Measurements from ENCODE around the gene ACSM6. TPM values are rescaled to one million over a fixed set of nuclear protein-coding genes. Genes with fewer than 3 reads are reported as not detected.

Gene ACSM6
- polyA plus RNA-seq, 1 donor (not counting 4 experiments of a cell fraction or from before 2014, with no cell fraction given): not detected

- Histone ChIP-seq H4K20me1 (ENCODE audit: control insufficient read depth, extremely low read depth, insufficient read depth, low read length) (no peaks in the 10 kb centered on the region), H2AFZ (ENCODE audit: control insufficient read depth, low read length) (no peak overlapping the region), H3K9ac (ENCODE audit: control insufficient read depth, extremely low read depth, insufficient read depth, low read length) (no peak overlapping the region), H3K4me1 (ENCODE audit: control insufficient read depth, extremely low read depth, insufficient read depth, low read length) (no peaks in the 10 kb centered on the region), H3K27me3 (ENCODE audit: control insufficient read depth, extremely low read depth, insufficient read depth, low read length) (no peaks in the 10 kb centered on the region), H3K9me3 (ENCODE audit: control insufficient read depth, low read depth, low read length) (no peaks in the 10 kb centered on the region), H3K36me3 (ENCODE audit: control insufficient read depth in 2 of 2, extremely low read depth in 1 of 2, insufficient read depth in 2 of 2, low read length in 2 of 2) (peaks cover 17 to 19% of the 10 kb centered on the region in 2 experiments), H3K27ac (ENCODE audit: control insufficient read depth, insufficient read depth, low read length) (no peak overlapping the region), H3K4me3 (ENCODE audit: control insufficient read depth in 2 of 3, extremely low read depth in 1 of 3, insufficient read depth in 2 of 3, low read depth in 1 of 3, low read length in 3 of 3) (no peak overlapping the region), H3K79me2 (ENCODE audit: control insufficient read depth, insufficient read depth, low read length) (peaks cover 86% of the 10 kb centered on the region), H3K9me1 (ENCODE audit: control insufficient read depth, extremely low read depth, insufficient read depth, low read length) (no peaks in the 10 kb centered on the region), H3K4me2 (ENCODE audit: control insufficient read depth, extremely low read depth, insufficient read depth, low read depth, low read length) (no peak overlapping the region)
- DNase-seq (ENCODE audit: low read depth, low spot score) (no peak), FAIRE-seq (no peak)
- dilution Hi-C loops (cut with MboI; ENCODE audit: extremely low pct_ligation_motif_present, low sequenced_read_pairs): no loop called here
- TF ChIP-seq EZH2 (IDR thresholded peaks at IDR 0.05; ENCODE audit: low read length) (no peak), CTCF (optimal IDR thresholded peaks at IDR 0.05 in 1 of 3, IDR thresholded peaks at IDR 0.05 in 1 of 3, conservative IDR thresholded peaks at IDR 0.05 in 1 of 3; ENCODE audit: extremely low read depth in 1 of 3, insufficient read depth in 2 of 3, low read length in 3 of 3) (no peak)
These were observed 60.6 kb downstream of the ACSM6 start for GRCh38 chr10:95254629-95255028.

GRCh38 chr10:95256268-95256667 lies 62.2 kb downstream of the ACSM6 start:
- Histone ChIP-seq H3K4me1 (ENCODE audit: control insufficient read depth, extremely low read depth, insufficient read depth, low read length) (peaks cover 16% of the 10 kb centered on the region), H3K79me2 (ENCODE audit: control insufficient read depth, insufficient read depth, low read length) (peaks cover 83% of the 10 kb centered on the region), H3K9ac (ENCODE audit: control insufficient read depth, extremely low read depth, insufficient read depth, low read length) (no peak overlapping the region), H4K20me1 (ENCODE audit: control insufficient read depth, extremely low read depth, insufficient read depth, low read length) (no peaks in the 10 kb centered on the region), H3K9me1 (ENCODE audit: control insufficient read depth, extremely low read depth, insufficient read depth, low read length) (no peaks in the 10 kb centered on the region), H3K9me3 (ENCODE audit: control insufficient read depth, low read depth, low read length) (no peaks in the 10 kb centered on the region), H3K4me2 (ENCODE audit: control insufficient read depth, extremely low read depth, insufficient read depth, low read depth, low read length) (no peak overlapping the region), H3K36me3 (ENCODE audit: control insufficient read depth in 2 of 2, extremely low read depth in 1 of 2, insufficient read depth in 2 of 2, low read length in 2 of 2) (peaks cover 24 to 25% of the 10 kb centered on the region in 2 experiments), H3K27me3 (ENCODE audit: control insufficient read depth, extremely low read depth, insufficient read depth, low read length) (no peaks in the 10 kb centered on the region), H3K4me3 (ENCODE audit: control insufficient read depth in 2 of 3, extremely low read depth in 1 of 3, insufficient read depth in 2 of 3, low read depth in 1 of 3, low read length in 3 of 3) (no peak overlapping the region), H2AFZ (ENCODE audit: control insufficient read depth, low read length) (no peak overlapping the region), H3K27ac (ENCODE audit: control insufficient read depth, insufficient read depth, low read length) (no peak overlapping the region)
- FAIRE-seq (no peak), DNase-seq (ENCODE audit: low read depth, low spot score) (no peak)
- TF ChIP-seq CTCF (optimal IDR thresholded peaks at IDR 0.05 in 1 of 3, IDR thresholded peaks at IDR 0.05 in 1 of 3, conservative IDR thresholded peaks at IDR 0.05 in 1 of 3; ENCODE audit: extremely low read depth in 1 of 3, insufficient read depth in 2 of 3, low read length in 3 of 3) (no peak), EZH2 (IDR thresholded peaks at IDR 0.05; ENCODE audit: low read length) (no peak)
- dilution Hi-C loops (cut with MboI; ENCODE audit: extremely low pct_ligation_motif_present, low sequenced_read_pairs): no loop called here
